Mucosa of descending colon (tissue), 3 donors: Measurements from ENCODE around the gene JADE1. TPM values are rescaled to one million over a fixed set of nuclear protein-coding genes. Genes with fewer than 3 reads are reported as not detected.

ENCODE experiments used
- ATAC-seq: fragments of 200-7000 bp; cut with Tn5 transposase; one replicate; pipeline ENCODE4 v1.9.1; 2020; ENCODE audit warnings: mild to moderate bottlenecking, moderate library complexity
- DNase-seq, 3 donors: peaks; one replicate each; pipeline ENCODE4 v3.0.0-alpha.2; 2020
- H3K36me3 ChIP-seq: fragments of 200-600 bp; one replicate; pipeline ENCODE4 v1.8.0; 2021; ENCODE audit warnings: low read depth, mild to moderate bottlenecking
- H3K4me1 ChIP-seq: fragments of 200-600 bp; one replicate; pipeline ENCODE4 v1.8.0; 2021; ENCODE audit warnings: low read depth, mild to moderate bottlenecking
- H3K4me3 ChIP-seq: fragments of 200-600 bp; one replicate; pipeline ENCODE4 v1.8.0; 2021; ENCODE audit warnings: mild to moderate bottlenecking
- H3K9me3 ChIP-seq: fragments of 200-600 bp; one replicate; pipeline ENCODE4 v1.8.0; 2021; ENCODE audit warnings: mild to moderate bottlenecking
- CTCF ChIP-seq: fragments of 200-600 bp; IDR thresholded peaks from one replicate; pipeline ENCODE4 v1.8.0; 2022; ENCODE audit warnings: antibody characterized with exemption, mild to moderate bottlenecking
- intact Hi-C, 2 donors: fragments of 100-400 bp; cut with DNase I in 1 of 2; cut with micrococcal nuclease in 1 of 2; formaldehyde crosslinking; loops; one replicate each; pipeline versions ENCODE4 v1.11.0 to v1.11.1; 2022; cut with DNase I, micrococcal nuclease
- total RNA-seq, 3 donors: library from RNA; stranded (reverse); fragmentation: NEBNext Ultra II Directional in 2 of 3; extraction: Animal tissue kit (Norgen Biotek cat#: 25700) in 2 of 3; gene quantifications; one replicate each; pipeline versions ENCODE4 v1.2.1 to v1.2.4, GENCODE V29; 2021 to 2023
- donor health status: DM: no; HTN: no; CAD: no; lungs with moderate emphysema.
- donor health status: DM: no; HTN: no; CAD: no.
- donor health status: DM: no; HTN: yes; CAD: no.

The JADE1 gene
- total RNA-seq, 3 donors from 2014 or later: 8.5 to 30.9 (median 10.8) TPM

- intact Hi-C loops: no loop called here
- Histone ChIP-seq H3K36me3 (no peaks in the 10 kb centered on the region), H3K4me1 (no peaks in the 10 kb centered on the region), H3K9me3 (no peaks in the 10 kb centered on the region), H3K4me3 (no peak overlapping the region)
- DNase-seq (no peak), ATAC-seq (no peak)
- no peak for TF ChIP-seq CTCF
Observed at GRCh38 chr4:128837679-128838078, 28.2 kb downstream of the JADE1 start.

DNA sequence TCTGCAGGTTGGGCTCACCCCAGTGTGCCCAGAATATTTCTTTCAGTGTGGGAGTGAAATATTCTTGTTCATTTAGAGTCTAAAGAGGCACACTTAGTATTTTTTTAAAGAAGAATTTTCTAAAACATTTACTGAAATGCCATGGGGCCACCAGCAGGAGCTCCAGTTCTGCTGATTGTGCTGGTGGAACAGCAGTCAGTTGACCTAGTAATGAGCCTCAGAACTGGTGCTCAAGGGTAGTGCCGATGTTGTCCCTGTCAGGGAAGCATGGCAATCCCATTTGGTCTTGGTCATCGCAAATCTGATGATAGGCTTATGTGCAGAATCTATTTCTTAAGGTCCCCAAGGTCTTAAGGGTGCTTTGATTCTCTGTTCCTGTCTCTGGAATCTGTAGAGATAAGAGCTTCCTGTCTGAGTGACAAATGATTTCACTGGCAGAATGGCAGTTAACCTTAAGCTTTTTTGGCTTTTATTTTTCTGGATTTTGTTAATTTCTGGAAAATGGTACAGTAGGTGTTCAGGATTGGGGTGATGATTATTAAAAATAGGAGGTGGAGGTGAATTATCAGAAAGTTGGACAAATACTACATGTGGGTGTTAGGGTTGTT, 31.3 kb downstream of the JADE1 start:
- Histone ChIP-seq H3K4me1 (no peaks in the 10 kb centered on the region), H3K4me3 (no peak overlapping the region), H3K9me3 (no peaks in the 10 kb centered on the region), H3K36me3 (no peaks in the 10 kb centered on the region)
- ATAC-seq (no peak), DNase-seq (no peak)
- TF ChIP-seq CTCF: no peak
- intact Hi-C loops: no loop called here

GRCh38 chr4:128841402-128841801, 31.9 kb downstream of the JADE1 start:
- ATAC-seq (no peak), DNase-seq (no peak)
- Histone ChIP-seq H3K4me3 (no peak overlapping the region), H3K4me1 (no peaks in the 10 kb centered on the region), H3K9me3 (no peaks in the 10 kb centered on the region), H3K36me3 (no peaks in the 10 kb centered on the region)
- TF ChIP-seq CTCF: no peak
- intact Hi-C loops: no loop called here

GRCh38 chr4:128844931-128845330, 35.4 kb downstream of the JADE1 start:
- H3K4me3 ChIP-seq: no peak overlapping the region
- ATAC-seq (peak; percentile 27), DNase-seq (no peak)
- H3K4me1 ChIP-seq: no peaks in the 10 kb centered on the region
- H3K9me3 ChIP-seq: no peaks in the 10 kb centered on the region
- intact Hi-C loops: no loop called here
- TF ChIP-seq CTCF: no peak
- no peaks in the 10 kb centered on the region for H3K36me3 ChIP-seq

DNA sequence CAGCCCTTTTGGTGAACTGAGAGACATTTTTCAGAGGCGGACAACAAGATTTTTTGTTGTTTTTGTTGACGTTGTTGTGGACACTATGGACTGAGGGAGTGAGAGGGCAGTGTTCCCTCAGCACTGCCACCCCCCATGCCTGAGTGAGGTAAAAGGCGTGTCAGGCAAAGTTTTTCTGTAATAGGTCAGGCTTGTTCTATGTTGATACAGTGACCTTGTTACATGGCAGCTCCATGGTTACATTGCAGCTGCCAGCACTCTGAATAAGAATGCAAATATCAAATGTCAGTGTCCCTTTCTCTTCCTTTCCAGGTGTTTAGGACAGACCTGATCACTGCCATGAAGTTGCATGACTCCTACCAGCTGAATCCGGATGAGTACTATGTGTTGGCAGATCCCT, 36.6 kb downstream of the JADE1 start:
- no peaks in the 10 kb centered on the region for H3K36me3 ChIP-seq
- ATAC-seq: no peak
- H3K4me1 ChIP-seq: no peaks in the 10 kb centered on the region
- no peak overlapping the region for H3K4me3 ChIP-seq
- intact Hi-C loops: no loop called here
- DNase-seq: no peak
- no peak for TF ChIP-seq CTCF
- no peaks in the 10 kb centered on the region for H3K9me3 ChIP-seq
